ES-I3 (cell line): ENCODE measurements around the gene SPECC1L.

Experiments used
- H3K36me3 ChIP-seq: 2 replicates; pipeline ENCODE4 v1.6.1; 2013; ENCODE audit warnings: mild to moderate bottlenecking, low read length, control low read depth, moderate library complexity; ENCODE audit not compliant: insufficient read depth
- H3K4me1 ChIP-seq: 2 replicates; pipeline ENCODE4 v1.6.1; 2013; ENCODE audit warnings: mild to moderate bottlenecking, control low read depth, low read length; ENCODE audit not compliant: insufficient read depth
- H3K9ac ChIP-seq: 2 replicates; pipeline ENCODE4 v1.6.1; 2013; ENCODE audit warnings: low read depth, mild to moderate bottlenecking, low read length, moderate library complexity
- H3K9me3 ChIP-seq: 2 replicates; pipeline ENCODE4 v1.6.1; 2013; ENCODE audit warnings: mild to moderate bottlenecking, low read length, moderate library complexity; ENCODE audit not compliant: control insufficient read depth, insufficient read depth

The SPECC1L gene, protein sequence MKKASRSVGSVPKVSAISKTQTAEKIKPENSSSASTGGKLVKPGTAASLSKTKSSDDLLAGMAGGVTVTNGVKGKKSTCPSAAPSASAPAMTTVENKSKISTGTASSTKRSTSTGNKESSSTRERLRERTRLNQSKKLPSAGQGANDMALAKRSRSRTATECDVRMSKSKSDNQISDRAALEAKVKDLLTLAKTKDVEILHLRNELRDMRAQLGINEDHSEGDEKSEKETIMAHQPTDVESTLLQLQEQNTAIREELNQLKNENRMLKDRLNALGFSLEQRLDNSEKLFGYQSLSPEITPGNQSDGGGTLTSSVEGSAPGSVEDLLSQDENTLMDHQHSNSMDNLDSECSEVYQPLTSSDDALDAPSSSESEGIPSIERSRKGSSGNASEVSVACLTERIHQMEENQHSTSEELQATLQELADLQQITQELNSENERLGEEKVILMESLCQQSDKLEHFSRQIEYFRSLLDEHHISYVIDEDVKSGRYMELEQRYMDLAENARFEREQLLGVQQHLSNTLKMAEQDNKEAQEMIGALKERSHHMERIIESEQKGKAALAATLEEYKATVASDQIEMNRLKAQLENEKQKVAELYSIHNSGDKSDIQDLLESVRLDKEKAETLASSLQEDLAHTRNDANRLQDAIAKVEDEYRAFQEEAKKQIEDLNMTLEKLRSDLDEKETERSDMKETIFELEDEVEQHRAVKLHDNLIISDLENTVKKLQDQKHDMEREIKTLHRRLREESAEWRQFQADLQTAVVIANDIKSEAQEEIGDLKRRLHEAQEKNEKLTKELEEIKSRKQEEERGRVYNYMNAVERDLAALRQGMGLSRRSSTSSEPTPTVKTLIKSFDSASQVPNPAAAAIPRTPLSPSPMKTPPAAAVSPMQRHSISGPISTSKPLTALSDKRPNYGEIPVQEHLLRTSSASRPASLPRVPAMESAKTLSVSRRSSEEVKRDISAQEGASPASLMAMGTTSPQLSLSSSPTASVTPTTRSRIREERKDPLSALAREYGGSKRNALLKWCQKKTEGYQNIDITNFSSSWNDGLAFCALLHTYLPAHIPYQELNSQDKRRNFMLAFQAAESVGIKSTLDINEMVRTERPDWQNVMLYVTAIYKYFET

DNA sequence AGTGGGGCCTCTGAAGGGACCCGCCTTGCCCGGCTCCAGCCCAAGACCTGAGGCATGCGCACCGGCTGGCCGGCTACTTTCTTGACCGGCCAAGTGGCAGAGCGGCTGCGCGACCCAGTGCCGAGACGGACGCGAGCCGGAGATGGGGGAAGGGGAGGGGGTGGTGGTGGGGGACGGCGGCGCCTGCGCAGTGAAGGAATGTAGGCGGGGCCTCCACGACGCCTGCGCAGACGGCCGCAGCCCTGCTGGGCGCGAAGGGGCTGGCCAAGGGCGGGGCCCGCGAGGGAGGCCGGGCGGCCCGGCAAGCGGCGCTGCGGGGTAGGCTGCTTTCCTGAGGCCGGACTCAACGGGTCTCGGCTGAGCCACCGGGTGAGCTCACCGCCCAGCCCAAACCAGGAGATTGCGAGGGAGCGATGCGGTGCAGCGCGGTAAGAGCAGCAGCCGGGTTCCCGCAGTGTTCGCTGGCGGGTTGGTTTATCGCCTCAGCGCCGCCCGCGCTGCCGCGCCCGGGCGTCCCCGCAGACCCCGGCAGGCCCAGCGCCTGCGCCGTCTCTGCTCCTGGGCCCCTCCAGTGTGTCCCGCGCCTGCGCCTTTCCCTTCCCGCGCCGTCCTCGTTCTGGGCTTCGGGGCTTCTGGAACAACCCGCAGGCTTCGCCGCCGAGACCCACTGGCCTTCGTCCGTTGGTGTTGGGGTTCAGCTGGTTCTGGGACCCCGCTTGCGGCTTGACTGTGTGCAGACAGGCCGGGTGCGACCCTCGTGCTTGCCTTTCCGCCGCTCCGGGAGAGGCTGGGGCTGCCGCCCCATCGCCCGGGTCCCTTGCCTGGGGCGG, at the start of gene SPECC1L:
Gene SPECC1L (plus strand): TSS at position 276 of the 830 bp plus-strand sequence. CDS start 31,401 bp downstream, outside the sequence.
- Histone ChIP-seq H3K4me1 (peaks cover 10% of the 10 kb centered on the region), H3K9ac (peak within 1 kb of the TSS; percentile 99), H3K9me3 (no peaks in the 10 kb centered on the region), H3K36me3 (no peaks in the 10 kb centered on the region)

DNA sequence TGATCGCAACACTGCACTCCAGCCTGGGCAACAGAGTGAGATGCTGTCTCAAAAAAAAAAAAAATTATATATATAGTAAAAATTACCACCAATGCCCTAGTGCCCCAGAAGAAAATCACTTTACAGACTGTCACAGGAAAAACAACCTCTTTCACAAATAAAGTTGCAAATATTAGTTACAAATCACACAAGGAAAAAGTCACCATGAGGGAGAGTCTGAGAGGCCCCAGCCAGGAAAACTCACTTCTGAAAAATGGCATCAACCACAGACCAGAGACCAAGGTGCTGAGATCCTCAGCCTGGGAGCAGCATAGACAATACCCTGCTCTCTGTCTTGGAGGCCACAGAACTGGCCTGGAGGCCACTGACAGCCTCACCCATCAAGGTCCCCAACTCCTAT, 46.2 kb upstream of the SPECC1L start:
- Histone ChIP-seq H3K4me1 (no peaks in the 10 kb centered on the region), H3K9ac (no peak overlapping the region), H3K9me3 (no peaks in the 10 kb centered on the region), H3K36me3 (no peaks in the 10 kb centered on the region)

DNA sequence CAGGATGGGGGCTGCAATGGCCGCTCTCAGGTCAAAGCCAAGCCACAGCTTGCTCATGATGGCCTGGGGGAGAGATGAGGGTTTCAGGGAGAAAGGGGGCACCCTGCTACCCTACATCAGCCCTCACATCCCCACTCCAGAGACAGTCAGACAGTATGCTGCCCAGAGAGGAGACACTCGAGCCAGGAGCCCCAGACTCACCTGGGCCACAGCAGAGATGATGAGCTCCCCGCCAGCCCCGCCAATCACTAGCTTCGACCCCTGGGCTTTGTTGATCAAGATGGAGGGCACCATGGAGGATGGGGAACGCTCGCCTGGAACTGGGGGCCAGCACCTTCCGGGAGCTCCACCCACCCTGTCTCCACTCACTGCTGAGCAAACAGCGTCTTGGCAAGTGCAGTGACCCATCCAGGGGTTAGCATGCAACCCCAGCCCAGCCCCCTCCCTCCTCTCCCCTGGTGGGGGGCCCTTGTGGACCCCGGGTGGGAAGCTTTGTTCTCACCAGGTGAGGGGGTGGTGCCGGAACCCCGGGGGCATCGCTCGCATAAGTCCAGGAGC, 45.5 kb upstream of the SPECC1L start:
- H3K9me3 ChIP-seq: no peaks in the 10 kb centered on the region

DNA sequence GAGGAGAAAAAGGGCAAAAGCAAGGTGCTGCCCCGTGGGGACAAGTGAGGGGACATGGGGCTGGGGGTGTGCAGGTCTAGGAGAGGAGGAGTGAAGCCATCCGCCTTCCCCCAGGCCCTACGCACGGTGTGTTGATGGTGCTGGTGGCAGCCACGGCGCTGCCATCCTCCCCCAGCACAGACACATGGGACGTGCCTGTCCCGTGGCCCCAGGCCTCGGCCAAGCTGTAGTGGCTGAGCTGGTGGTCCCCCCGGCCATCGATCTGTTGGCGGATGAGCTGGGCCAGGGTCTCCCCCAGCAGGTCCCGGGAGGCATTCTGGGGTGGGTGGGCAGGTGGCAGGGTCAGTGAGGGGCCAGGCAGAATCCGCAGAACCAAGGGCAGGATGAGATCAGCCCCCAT, 44.7 kb upstream of the SPECC1L start:
- Histone ChIP-seq H3K36me3 (no peaks in the 10 kb centered on the region), H3K4me1 (peaks cover 5% of the 10 kb centered on the region; the same call in 1 of the 2 replicates), H3K9me3 (no peaks in the 10 kb centered on the region), H3K9ac (no peak overlapping the region)

More for the DNA sequence above, 45.5 kb upstream of the SPECC1L start:
- no peak overlapping the region for H3K9ac ChIP-seq
- H3K4me1 ChIP-seq: no peaks in the 10 kb centered on the region
- H3K36me3 ChIP-seq: no peaks in the 10 kb centered on the region

DNA sequence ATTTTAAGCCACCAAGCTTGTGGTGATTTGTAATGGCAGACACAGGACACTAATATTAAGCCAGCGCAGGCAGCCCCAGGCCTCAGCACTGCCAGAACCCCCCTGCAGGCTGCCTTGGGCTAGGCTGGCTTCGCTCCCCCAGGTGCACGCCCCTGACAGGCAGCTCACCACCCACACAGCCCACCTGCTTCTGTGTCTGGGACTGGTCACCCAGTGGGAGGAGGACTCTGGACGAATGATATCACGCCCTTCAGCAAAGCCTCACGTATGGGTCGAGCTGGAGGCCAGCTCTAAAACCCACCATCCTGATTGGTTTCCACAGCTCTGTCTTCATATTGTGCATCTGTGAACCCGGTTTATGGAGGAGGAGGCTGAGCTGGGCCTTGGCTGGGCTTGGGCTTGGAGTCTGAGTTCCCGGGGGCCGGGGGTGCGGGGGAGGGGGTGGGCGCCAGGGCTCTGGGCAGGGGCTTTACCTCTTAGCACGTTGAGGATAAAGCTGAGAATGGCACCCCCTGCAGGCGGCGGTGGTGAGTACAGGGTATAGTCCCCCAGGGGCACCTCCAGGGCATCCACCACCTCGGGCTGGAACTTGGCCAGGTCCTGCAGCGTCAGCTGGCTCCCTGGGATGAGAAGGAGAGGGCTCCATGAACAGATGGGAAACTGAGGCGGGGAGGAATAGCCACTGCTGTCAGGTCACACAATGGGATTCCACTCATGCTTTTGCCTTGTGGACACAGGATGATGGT, 39.5 kb upstream of the SPECC1L start:
- H3K9ac ChIP-seq: no peak overlapping the region
- H3K4me1 ChIP-seq: peaks cover 6% of the 10 kb centered on the region; the same call in 1 of the 2 replicates
- H3K9me3 ChIP-seq: no peaks in the 10 kb centered on the region
- no peaks in the 10 kb centered on the region for H3K36me3 ChIP-seq

DNA sequence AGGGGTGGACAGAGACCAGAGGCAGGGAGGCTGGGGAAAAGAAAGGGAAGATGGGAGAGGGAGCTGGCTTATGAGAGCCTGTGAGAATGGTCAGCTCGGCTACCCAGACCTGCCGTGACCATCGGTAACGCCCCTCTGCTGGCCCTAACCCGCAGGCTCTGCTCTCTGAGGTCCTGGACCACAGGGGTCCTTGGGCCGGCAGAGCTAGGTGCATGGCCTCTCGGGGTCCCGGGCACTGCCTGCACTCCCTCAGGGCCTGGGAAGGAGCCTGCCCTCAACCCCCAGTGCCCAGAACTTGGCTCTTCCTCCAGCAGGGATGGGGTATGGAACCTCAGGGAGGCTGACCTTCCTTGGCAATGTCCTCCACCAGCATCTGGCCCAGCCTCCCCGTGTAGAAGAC, 38.9 kb upstream of the SPECC1L start:
- no peaks in the 10 kb centered on the region for H3K36me3 ChIP-seq
- H3K4me1 ChIP-seq: peaks cover 6% of the 10 kb centered on the region; the same call in 1 of the 2 replicates
- no peak overlapping the region for H3K9ac ChIP-seq
- H3K9me3 ChIP-seq: no peaks in the 10 kb centered on the region

DNA sequence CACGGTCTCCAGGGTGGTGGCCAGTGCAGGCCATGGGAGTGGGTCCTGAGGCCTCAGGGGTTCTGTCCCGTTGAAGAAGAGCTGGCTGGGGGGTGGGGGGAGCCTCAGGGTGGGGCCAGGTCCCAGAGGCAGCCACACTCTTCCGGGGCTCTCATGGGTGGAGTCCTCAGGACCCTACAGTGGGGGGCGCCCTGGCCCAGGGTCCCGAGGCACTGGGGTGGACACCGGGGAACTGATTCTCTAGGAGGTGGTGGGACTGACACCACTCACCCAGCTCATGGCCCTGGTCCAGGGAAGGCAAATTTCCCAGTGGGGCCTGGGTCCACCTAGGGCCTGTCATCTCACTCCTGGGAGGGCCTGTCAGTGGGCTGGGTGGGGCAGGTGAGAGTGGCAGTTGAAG, 38.5 kb upstream of the SPECC1L start:
- Histone ChIP-seq H3K9me3 (no peaks in the 10 kb centered on the region), H3K9ac (no peak overlapping the region), H3K4me1 (peaks cover 6% of the 10 kb centered on the region; the same call in 1 of the 2 replicates), H3K36me3 (no peaks in the 10 kb centered on the region)

DNA sequence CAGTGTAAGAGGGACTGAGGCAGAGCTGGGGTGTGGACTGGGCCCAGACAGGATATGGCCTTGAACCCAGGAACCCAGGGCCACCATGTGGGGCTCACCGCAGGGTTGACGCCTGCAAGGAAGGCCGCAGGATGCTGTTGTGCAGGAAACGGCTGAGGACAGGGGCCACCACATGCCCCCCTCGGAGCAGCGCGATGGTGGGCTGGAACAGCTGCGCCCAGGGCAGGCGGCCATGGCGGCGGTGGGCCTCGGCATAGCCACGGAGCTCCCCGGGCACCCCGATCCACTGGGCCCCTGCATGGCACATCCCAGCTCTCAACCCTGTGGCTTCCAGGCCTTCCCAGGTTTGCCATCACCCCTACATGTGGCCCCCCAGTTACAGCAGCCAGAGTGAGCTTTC, 37.9 kb upstream of the SPECC1L start:
- Histone ChIP-seq H3K4me1 (peaks cover 6% of the 10 kb centered on the region; the same call in 1 of the 2 replicates), H3K9me3 (no peaks in the 10 kb centered on the region), H3K36me3 (no peaks in the 10 kb centered on the region), H3K9ac (no peak overlapping the region)

DNA sequence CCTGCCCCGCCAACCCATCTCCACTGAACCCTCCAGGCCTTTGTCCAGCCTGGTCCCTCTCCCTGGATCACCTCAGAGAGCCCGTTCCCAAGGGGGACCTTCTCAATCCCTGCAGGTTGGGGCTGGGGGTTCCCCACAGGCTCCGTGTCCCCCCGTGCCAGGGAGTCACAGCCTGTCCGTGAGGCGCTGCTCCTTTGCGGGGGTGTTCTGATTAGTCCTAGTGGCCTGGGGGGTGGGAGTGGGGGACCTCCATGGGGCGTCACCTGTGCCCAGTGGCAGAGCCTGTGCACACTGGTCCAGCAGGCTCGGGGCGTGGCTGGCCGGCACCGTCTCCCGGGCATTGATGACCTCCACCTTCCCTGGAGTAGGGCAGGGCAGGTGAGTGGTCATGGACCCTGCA, 37.4 kb upstream of the SPECC1L start:
- H3K9ac ChIP-seq: no peak overlapping the region
- no peaks in the 10 kb centered on the region for H3K9me3 ChIP-seq
- peaks cover 6% of the 10 kb centered on the region; the same call in 1 of the 2 replicates for H3K4me1 ChIP-seq
- no peaks in the 10 kb centered on the region for H3K36me3 ChIP-seq

DNA sequence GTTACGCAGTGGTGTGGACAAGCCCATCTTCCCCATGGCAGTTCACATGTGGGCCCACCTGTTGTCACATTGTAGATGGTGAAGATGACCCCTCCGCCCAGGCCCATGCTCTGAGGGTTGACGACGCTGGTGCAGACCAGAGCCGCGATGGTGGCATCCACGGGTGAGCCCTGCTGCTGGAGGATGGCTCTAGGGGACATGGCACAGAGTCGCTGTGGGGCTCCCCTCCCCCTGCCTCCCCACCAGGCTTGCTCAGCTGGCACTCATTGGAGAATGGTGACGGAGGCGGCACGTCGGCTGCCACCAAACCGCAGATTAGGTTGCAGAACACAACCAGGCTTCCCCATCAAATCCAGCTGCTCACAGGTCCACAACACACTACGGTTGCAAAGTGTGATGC, 36.8 kb upstream of the SPECC1L start:
- H3K36me3 ChIP-seq: no peaks in the 10 kb centered on the region
- no peak overlapping the region for H3K9ac ChIP-seq
- H3K9me3 ChIP-seq: no peaks in the 10 kb centered on the region
- peaks cover 6% of the 10 kb centered on the region; the same call in 1 of the 2 replicates for H3K4me1 ChIP-seq

DNA sequence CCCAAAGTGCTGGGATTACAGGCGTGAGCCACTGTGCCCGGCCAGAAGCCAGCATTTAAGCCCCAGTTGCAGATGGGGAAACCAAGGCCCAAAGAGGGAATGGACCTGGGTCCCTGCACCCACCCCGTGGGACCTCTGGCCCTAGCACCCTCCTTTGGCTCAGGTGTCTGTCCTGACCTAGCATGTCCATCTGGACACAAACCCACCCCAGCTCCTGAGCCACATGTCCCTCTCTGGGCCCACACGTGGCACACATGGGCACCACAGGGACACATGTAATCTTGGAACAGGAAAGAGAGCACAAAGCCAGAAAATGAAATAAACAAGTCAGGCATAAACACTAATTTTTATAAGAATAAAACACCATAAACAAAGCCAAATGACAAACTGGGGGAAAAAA, 35.3 kb upstream of the SPECC1L start:
- no peaks in the 10 kb centered on the region for H3K36me3 ChIP-seq
- peaks cover 6% of the 10 kb centered on the region; the same call in 1 of the 2 replicates for H3K4me1 ChIP-seq
- no peak overlapping the region for H3K9ac ChIP-seq
- H3K9me3 ChIP-seq: no peaks in the 10 kb centered on the region

DNA sequence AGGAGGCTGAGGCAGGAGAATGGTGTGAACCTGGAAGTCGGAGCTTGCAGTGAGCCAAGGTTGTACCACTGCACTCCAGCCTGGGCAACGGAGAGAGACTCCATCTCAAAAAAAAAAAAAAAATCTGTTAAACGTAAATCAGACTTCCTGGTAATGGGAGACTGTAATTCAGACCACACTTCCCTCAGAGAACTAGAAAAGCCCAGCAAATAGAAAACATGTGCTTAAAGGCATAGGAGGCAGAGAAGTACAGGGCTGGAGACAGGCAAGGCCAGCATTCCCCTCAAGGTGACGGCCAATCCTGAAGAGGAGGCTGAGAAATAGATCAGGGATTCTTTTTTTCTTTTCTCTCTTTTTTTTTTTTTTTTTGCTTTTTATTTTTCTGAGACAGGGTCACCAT, 34.0 kb upstream of the SPECC1L start:
- no peaks in the 10 kb centered on the region for H3K9me3 ChIP-seq
- no peaks in the 10 kb centered on the region for H3K36me3 ChIP-seq
- no peaks in the 10 kb centered on the region for H3K4me1 ChIP-seq
- H3K9ac ChIP-seq: no peak overlapping the region
